Activated CD8-positive, alpha-beta memory T cell treated with anti-CD3 and anti-CD28 coated beads, Interleukin-2, amount 50 U/mL, for 4 hours (primary cell): ENCODE results near the gene STX10.
A peak's percentile ranks its signal among the peaks of the same experiment; 100 is the strongest.
"Not testable (repeated sequence)": the region's sequence is repeated elsewhere in the genome, so short reads cannot be mapped to it uniquely, and the experiment has no call there.

Experiments used
- DNase-seq: peaks from one replicate; pipeline ENCODE4 v3.0.0-alpha.2; 2020

Gene STX10, protein sequence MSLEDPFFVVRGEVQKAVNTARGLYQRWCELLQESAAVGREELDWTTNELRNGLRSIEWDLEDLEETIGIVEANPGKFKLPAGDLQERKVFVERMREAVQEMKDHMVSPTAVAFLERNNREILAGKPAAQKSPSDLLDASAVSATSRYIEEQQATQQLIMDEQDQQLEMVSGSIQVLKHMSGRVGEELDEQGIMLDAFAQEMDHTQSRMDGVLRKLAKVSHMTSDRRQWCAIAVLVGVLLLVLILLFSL

DNA sequence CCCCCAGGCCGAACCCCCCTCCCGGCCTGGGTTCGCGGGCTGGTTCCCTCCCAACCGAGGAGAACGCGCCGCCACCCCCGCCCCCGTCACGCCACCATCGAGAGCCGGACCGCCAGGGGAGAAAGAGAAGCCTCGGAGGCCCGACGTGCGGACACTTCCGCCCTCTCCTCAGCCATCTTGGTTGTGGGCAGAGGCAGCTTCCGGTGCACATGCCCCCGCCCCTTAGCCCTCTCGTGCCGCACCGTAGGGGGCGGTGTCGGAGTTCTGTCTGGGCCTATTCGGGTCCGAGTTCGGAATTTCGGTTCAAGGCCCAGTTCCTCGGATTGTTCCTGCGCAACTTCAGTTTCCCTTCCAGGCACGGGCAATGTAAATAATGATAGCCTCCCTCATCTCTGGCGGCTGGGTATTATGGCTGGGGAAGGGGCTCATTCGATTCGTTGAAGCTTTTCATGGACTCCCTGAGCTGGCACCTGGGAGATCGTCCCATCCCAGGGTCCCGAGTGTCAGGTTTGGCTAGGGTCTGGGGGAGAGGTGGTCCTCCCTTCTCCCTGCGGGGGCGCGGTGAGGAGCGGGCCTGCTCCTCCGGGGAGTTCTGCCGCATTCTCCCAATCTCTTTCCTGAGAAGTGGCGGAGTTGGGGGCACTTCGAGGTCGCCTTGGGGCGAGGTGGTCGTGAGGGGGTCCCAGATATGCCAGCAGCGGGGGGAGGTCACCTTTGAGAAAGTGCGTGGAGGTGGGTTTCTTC, at the start of gene STX10, which contains the start of gene IER2:
STX10 (minus strand) TSS at position 189 of the 744 bp plus-strand sequence. CDS start 202 bp downstream, outside the sequence.
IER2 (plus strand) TSS at position 225 of the 744 bp plus-strand sequence. CDS start 2,776 bp downstream, outside the sequence.
- peak; percentile 93 for DNase-seq

DNA sequence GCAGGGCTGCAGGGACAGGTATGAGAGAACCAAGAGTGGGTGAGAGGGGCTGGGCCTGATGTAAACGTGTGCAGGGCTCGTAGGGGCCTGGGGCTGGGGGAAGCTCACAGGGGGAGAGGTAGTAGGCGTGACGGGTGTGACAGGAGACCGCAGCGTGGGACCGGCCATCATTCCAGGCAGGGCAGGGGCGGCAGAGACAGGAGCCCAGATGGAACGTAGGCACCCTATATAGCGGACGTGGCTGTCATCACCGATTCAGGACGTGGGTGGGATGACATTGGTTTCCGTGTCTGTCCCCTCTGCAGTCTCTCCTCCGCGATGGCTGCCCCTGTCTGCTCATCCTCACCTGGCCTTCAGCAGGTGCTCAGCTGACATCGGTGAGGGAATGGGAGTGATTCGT, 48.5 kb upstream of the STX10 start:
- no peak for DNase-seq

DNA sequence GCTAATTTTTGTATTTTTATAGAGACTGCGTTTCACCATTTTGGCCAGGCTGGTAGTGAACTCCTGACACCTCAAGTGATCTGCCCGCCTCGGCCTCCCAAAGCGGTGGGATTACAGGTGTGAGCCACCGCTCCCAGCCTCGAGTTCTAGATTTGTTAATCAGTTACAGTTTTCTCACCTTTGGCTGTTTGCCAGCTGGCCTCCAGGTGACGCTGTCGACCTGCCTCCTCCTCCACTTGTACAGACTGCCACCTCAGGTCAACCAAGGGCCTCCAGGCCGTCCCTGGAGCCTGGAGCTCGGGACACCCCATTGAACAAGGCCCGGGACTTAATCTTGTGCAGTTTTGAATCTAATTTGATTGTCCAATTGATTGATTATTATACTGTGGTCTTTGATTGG, 45.5 kb upstream of the STX10 start:
- DNase-seq: no peak

- no peak for DNase-seq
These were observed 40.8 kb upstream of the STX10 start for GRCh38 chr19:13190781-13191540.

GRCh38 chr19:13189600-13189999, 39.4 kb upstream of the STX10 start:
- no peak for DNase-seq

- no peak for DNase-seq
These were observed 37.2 kb upstream of the STX10 start for GRCh38 chr19:13187419-13187818.

GRCh38 chr19:13186688-13187087, 36.5 kb upstream of the STX10 start:
- DNase-seq: not testable (repeated sequence)

GRCh38 chr19:13185763-13186657, 35.8 kb upstream of the STX10 start:
- DNase-seq: not testable (repeated sequence)

DNA sequence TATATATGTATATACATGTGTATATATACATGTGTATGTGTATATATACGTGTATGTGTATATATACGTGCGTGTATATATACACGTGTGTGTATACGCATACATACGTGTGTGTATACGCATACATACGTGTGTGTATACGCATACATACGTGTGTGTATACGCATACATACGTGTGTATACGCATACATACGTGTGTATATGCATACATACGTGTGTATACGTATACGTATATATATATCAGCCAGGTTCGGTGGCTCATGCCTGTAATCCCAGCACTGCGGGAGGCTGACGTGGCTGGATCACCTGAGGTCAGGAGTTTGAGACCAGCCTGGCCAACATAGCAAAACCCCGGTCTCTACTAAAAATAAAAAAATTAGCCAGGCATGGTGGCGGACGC, 34.8 kb upstream of the STX10 start:
- not testable (repeated sequence) for DNase-seq

- peak; percentile 58 for DNase-seq
These were observed 31.7 kb upstream of the STX10 start for GRCh38 chr19:13181747-13182388.

GRCh38 chr19:13178291-13178690, 28.1 kb upstream of the STX10 start:
- not testable (repeated sequence) for DNase-seq

GRCh38 chr19:13177584-13177983, 27.4 kb upstream of the STX10 start:
- DNase-seq: not testable (repeated sequence)

DNA sequence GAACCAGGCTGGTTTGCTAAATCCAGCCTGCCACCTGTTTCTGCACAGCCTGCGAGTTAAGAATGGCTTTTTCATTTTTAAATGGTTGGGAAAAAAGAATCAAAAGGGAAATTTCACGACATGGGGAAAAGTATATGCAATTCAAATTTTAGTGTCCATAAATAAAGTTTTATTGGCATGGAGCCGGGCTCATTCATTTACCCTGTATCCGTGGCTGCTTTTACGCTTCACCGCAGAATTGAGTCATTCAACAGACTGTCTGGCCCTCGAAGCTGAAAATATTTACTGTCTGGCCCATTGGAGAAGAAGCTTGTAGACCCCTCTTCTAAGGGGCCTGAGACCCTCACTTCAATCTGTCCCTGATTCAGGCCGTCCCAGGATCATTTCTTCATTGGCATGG, 26.2 kb upstream of the STX10 start:
- no peak for DNase-seq

DNA sequence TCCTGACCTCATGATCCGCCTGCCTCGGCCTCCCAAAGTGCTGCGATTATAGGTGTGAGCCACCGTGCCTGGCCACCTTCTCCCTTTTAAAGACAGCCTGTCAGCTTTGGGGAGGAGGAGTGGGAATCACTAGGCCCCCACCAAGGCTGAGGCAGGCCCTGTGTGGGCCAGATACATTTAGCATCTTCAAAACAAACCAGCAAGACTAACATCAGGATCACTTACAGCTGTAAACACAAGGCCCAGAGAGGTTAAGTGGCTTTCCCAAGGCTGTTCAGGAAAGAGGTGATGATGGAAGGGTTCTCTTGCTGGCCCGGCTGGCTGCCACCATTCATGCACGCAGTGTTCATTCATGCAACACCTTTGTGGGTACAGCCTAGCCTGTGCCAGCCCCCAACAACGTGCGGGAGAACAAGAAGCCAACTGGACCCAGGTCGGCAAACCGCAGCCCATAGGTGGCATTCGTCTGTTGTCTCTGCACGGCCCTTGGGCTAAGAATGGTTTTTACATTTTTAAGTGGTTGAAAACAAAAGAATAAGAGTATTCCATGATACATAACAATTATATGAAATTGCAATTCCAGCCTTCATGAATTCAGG, 23.1 kb upstream of the STX10 start:
- DNase-seq: no peak

GRCh38 chr19:13172346-13173138, 22.4 kb upstream of the STX10 start:
- peak; percentile 87 for DNase-seq

GRCh38 chr19:13171146-13171545, 21.0 kb upstream of the STX10 start:
- DNase-seq: no peak

DNA sequence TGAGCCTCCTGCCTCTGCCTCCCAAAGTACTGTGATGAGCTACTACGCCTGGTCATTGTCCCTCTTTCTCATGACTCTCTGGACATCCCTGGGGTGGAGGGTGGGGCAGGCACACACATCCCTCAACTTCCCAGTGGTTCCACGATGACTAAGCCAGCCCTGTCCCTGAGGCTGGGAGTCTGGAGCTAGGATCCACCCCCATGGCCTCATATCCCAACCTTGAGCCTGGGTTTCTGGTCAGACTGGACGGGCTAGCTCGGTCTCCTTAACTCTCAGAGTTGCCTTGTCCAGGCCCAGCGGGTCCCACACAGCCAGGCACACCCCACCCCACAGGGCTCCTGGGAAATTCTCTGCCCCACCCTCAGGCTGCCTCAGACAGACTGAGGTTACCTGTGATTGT, 19.6 kb upstream of the STX10 start:
- DNase-seq: no peak

DNA sequence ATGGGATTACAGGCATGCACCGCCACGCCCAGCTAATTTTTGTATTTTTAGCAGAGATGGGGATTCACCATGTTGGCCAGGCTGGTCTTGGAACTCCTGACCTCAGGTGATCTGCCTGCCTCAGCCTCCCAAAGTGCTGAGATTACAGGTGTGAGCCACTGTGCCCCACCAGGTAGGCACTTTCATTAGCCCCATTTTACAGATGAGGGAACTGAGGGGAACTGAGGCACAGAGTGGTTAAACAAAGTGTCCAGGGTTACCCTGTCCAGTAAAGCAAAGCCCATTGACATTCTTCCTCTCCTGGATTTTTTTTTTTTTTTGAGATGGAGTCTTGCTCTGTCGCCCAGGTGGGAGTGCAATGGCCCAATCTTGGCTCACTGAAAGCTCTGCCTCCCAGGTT, 16.0 kb upstream of the STX10 start:
- not testable (repeated sequence) for DNase-seq

- DNase-seq: no peak
These were observed 15.2 kb upstream of the STX10 start for GRCh38 chr19:13165162-13165997.
